H7 (cell line): Measurements from ENCODE around the gene PPIE. TPM values are rescaled to one million over a fixed set of nuclear protein-coding genes. Genes with fewer than 3 reads are reported as not detected.
"Not testable (repeated sequence)": the region's sequence is repeated elsewhere in the genome, so short reads cannot be mapped to it uniquely, and the experiment has no call there.

ENCODE experiments used
- DNase-seq: peaks from one replicate; pipeline ENCODE4 v3.0.0; 2012
- H3K27me3 ChIP-seq: 2 replicates; pipeline ENCODE4 v1.6.0; 2011; ENCODE audit warnings: mild to moderate bottlenecking, low read length; ENCODE audit not compliant: control insufficient read depth, insufficient read depth
- H3K36me3 ChIP-seq: replicated peaks from 2 replicates; pipeline ENCODE4 v1.5.1; 2011; ENCODE audit warnings: low read length; ENCODE audit not compliant: control insufficient read depth, insufficient read depth
- H3K4me3 ChIP-seq: 2 replicates; pipeline ENCODE4 v1.5.1; 2011; ENCODE audit warnings: low read depth, mild to moderate bottlenecking, control low read depth, low read length, moderate library complexity; ENCODE audit not compliant: insufficient read depth
- total RNA-seq: library from RNA; depleted of rRNA; stranded (reverse); fragments of >200 nt; shearing (Covaris generic); gene quantifications from 2 replicates; pipeline ENCODE4 v1.2.3, GENCODE V29; 2014

PPIE gene
- total RNA-seq, 1 experiment from 2014 or later: 63.1 TPM

DNA sequence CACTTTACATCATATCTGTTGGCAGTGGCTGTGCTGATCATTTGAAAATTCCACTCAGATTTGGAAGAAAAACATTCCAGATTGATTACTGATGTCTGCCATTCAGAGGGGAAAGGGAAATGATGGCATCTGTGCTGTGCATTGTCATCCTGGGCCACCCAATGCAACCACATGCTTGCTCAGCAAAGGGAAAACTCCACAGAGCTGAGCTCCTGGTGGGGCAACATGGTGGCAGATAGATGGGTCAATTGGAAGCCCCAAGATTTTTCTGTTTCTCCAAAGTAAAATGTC, 20.7 kb downstream of the PPIE start:
- Histone ChIP-seq H3K4me3 (no peak overlapping the region), H3K27me3 (no peaks in the 10 kb centered on the region), H3K36me3 (no peaks in the 10 kb centered on the region)
- DNase-seq: no peak

DNA sequence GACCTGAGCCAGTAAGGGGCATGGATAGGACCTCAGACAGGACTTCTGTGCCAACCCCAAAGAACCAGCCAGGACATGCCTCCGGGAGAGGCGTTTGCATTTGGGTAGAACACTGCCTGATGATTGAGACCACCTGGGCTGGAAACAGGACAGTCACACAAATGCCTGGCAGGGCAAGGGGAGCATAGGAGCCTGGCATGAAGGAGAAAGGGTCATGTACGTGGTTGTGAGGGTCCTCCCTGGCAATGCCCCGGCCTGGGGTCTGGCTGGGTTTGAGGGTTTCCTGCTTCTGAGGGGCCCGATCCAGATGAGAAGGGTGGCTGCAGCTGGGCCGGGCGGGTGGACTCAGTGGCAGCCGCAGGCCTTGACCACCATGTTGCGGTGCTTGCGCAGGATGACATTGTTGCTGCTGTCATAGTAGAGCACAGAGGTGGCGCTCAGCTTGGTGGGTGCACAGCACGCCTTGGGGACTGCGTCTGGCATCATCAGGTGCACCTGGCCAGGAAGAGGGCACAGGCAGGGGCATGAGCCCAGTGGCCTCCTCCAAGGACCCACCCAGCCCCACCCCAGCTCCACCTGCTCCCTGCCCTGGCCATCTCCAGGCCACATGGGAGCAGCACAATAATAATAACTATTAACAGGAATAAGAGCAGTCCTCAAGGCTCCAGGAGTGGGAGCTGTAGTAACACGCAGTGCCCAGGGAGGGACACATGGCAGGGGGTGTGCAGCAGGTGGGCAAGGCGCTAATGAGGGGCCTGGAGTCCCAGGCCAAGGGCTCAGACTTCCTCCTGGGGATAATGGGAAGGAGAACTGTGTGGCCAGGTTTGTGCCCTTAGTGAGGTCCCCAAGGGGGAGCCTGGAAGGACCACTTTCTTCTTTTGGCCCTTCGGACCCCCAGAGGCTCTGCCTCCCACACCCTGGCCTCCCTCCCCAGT, 21.7 kb downstream of the PPIE start:
- Histone ChIP-seq H3K27me3 (no peaks in the 10 kb centered on the region), H3K4me3 (no peak overlapping the region), H3K36me3 (no peaks in the 10 kb centered on the region)
- DNase-seq: no peak

DNA sequence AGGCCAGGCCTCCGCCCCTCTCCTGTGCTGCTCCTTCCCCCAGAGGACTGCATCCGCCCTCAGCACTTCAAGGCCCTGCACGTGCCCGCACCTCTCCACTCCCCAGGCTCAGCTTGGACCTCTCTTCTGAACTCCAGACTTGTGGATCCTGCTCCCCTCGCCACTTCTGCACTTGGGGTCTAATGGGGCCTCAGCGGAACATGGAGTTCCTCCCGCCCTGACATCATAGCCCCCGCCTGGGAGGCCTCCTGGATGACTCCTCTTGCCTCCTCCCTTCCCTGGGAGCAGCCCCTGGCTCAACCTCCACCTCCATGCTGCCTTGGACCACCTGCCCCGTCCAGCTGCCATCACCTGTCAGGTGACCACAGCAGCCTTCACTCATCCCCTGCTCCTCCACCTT, 22.3 kb downstream of the PPIE start:
- no peaks in the 10 kb centered on the region for H3K36me3 ChIP-seq

DNA sequence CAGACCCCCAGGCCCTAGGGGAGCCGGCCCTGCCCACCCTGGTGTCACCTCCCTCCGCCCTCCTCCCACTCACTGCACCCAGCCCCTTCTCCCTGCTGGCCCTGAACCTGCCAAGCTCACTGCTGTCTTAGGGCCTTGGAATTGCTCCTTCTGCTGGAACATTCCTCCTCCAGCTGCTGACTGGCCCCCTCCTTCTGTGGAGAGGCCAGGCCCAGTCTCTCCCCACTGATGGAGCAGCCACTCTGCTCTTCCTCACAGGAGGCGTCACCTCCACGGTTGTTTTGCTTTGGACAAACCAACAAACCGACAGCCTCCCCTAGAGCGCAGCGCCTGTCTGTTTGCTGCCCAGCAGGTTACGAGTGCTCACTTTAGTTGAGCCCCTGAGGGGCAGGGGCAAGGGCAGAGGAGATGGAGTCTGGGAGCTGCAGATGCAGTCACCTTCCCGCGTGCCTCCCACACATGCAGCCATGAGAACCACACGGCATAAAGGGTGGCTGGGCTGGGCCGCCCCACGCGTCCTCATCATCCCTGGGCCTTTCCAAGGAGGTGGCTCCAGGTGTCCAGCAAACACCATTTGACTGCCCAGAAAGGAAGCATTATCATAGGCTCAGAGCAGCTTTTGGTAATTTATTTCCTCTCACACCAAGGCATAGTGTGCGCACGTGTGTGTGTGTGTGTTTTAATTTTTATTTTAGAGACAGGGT, 23.0 kb downstream of the PPIE start:
- no peak for DNase-seq
- no peaks in the 10 kb centered on the region for H3K27me3 ChIP-seq
- no peaks in the 10 kb centered on the region for H3K36me3 ChIP-seq
- no peak overlapping the region for H3K4me3 ChIP-seq

More for the DNA sequence above, 22.3 kb downstream of the PPIE start:
- DNase-seq: no peak
- Histone ChIP-seq H3K4me3 (no peak overlapping the region), H3K27me3 (no peaks in the 10 kb centered on the region)

DNA sequence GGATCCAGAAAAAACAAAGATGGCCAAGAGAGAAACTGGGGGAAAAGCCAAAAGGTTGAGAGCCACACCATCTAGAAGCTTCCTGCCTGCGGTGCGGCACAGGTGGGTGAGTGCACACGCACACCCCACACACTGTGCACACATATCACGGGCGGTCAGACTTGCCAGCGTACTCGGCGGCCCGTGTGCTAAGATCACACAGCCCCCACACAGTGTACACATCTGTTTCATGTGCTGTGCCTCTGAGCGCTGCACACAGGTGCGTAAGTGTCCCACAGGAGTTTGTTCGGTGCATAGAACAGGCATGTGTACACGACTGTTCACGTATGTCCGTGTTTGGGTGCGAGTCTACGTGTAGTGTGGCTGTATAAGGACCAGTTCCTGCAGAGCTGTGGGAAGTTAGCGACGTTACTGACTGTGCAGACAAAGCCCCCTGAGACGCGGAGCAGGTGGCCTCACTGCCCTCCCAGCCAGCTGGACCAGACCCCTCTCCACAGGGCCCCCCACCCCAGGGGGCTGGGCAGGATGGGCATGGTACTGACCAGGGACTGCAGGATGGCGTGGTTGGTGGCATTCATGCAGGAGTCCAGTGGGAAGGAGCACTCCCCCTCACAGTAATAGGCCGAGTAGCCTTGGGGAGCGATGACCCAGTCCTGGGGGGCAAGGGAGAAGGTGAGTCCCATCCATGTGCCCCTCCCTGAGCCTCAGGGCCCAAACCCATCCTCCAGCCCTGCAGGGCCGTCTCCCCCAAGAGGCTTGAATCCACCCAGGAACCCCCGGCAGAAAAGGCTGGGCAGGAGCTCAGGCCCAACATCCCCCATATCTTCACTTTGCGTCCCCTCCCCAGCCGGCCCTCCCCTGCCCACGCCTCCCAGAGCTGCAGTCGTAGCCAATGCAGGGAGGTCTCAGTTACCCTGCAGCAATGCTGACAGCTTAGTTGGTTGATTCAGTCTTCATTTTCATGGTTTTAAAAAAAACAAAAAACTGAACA, 24.2 kb downstream of the PPIE start:
- H3K36me3 ChIP-seq: no peaks in the 10 kb centered on the region
- H3K27me3 ChIP-seq: no peaks in the 10 kb centered on the region
- DNase-seq: no peak
- H3K4me3 ChIP-seq: no peak overlapping the region

DNA sequence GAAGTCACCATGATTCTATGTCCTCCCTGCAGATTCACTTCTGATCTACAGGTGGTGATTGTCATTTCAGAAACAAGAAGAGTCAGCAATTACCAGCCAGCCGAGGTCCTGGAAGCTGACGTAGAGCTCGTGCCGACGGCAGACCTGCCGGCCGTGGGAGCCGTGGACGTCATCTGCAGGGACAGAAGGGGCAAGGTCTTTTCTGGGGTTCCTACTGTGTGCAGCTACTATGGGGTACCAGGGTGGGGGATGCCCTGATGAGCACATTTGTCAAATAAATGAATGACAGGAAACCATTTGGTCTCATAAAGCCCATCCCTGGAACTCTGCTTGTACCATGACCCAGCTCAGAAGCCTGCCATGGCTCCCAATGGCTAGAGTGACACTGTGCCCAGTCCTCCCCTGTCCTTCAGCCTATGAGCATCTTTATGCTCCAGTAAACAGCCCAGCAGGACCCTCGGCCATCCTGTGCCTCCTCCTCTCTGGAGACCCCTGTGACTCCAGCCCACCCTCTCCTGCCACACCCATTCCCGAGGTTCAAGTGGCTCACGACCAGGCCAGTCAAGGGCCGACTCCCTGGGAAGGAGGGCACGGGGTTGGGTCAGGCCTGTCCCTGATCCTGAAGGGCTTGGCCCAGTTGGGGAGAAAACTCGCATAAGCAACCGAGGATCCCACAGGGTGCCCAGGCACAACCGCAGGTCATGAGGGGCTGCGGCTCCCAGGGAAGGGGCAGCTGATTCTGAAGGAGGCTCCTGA, 25.1 kb downstream of the PPIE start:
- not testable (repeated sequence) for DNase-seq, H3K36me3 ChIP-seq, H3K4me3 ChIP-seq, H3K27me3 ChIP-seq

DNA sequence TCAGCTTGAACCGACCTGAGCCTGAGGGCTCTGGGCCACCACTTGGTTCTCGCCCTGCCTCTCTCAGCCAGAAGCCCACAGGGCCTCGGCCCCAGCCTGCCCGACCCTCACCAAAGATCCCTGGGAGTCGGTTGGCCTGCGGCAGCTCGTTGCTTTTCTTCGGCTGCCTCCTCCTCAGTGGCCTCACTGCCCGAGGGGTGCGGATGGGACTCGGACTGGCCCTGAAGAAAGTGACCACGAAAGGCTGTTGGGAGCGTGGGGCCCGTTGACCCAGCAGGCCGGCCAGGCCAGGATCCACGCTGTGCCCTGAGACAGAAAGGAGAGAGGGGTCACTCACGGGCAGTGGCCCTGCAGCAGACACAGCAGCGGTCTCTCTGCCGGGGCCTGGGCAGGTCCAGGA, 25.8 kb downstream of the PPIE start:
- H3K27me3 ChIP-seq, H3K4me3 ChIP-seq, H3K36me3 ChIP-seq, DNase-seq: not testable (repeated sequence)

DNA sequence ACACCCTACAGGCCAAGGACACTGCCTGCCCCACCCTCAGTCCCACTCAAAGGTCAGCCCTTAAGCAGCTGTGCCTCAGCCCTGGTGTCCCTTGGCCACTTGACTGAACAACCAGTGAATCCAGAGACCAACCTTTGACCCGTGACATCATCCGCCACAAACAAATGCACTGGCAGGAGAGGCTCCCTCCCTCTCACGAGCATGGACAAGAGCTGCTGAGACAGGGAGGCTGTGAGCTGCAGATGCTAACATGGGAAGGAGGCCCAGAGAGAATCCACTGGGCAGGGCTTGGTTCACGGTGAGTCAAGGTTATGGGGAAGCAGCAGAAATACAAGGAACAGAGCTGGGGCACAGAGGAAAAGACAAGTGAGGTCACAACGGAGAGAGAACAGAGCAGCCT, 27.8 kb downstream of the PPIE start:
- not testable (repeated sequence) for H3K4me3 ChIP-seq, DNase-seq, H3K27me3 ChIP-seq, H3K36me3 ChIP-seq

DNA sequence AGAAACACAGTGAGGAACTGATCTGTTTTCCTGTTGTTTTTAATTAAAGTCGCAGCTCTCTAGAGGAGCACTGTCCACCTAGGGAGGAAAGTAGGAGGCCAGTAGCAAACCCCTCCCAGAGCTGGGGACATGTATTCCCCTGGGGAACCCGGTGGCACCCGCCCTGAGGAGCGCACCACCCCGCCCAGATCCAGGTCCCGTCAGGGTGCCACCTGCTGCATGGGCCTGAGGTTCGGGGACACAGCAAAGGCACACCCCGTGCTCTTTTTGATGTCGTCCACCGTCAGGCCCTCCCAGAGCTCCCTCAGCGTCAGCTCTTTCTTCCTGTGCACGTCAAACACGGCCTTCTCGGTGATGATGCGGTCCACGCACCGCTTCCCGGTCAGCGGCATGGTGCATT, 30.8 kb downstream of the PPIE start:
- not testable (repeated sequence) for H3K27me3 ChIP-seq, H3K36me3 ChIP-seq, DNase-seq

DNA sequence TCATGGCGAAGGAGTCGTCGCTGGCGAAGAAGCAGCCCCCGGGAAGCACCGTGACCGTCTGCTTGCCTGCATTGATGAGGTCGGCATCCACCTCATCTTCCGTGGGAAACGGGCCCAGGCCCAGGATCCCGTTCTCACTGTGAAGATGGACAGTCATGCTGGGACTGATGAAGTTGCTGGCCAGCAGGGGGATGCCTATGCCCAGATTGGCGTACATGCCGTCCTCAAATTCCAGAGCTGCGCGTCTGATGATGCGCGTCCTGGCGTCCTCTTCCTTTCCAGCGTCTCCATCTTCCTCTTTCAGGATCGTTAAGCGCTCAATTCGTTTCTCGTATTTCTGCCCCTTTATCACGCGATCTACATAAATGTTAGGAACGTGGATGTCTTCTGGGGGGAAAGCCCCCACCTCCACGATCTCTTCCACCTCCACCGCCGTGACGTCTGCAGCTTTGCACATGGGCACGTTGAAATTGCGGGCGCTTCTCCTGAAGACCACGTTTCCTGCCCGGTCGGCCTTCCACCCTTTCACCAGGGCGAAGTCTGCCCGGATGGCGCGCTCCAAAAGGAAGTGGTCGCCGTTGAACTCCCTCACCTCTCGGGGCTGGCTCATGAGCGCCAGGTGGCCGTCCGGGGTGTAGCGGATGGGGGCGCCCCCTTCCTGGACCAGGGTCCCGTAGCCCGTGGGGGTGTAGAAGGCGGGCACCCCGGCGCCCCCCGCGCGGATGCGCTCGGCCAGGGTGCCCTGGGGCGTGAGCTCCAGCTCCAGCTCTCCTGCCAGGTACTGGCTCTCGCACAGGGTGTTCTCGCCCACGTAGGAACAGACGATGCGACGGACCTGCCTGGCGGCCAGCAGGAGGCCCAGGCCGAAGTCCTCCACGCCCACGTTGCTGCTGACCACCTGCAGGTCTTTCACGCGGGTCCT, 31.7 kb downstream of the PPIE start:
- not testable (repeated sequence) for DNase-seq, H3K36me3 ChIP-seq, H3K27me3 ChIP-seq
- H3K4me3 ChIP-seq: peak overlapping the region; percentile 30; the same call in 1 of the 2 replicates

More for the DNA sequence above, 30.8 kb downstream of the PPIE start:
- not testable (repeated sequence) for H3K4me3 ChIP-seq

DNA sequence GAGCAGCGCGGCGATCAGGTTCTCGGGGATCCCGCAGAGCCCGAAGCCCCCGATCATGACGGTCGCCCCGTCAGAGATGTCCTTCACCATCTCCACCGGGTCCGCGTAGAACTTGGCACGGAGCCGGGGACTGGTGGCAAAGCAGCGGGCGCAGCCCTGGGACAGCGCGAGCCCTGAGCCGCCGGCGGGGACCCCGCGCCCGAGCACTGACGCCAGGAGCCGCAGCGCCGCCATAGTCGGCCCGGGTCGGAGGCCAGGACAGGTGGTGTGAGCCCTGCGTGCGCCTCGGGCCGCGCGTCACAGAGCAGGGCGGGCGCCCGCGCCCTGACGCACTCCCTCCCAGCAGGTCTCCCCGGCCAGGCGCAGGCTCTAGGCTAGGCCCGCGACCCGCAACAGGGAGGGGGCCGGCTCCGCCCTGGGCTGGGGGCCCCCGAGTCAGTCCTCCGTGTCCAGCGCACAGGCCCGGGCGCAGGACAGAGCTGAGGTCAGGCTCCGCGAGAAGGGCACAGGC, 32.4 kb downstream of the PPIE start, which contains the start of gene OXCT2:
Gene OXCT2 (minus strand): TSS at position 327 of the 511 bp plus-strand sequence. CDS start 93 bp downstream, at position 234.
- H3K27me3 ChIP-seq, H3K36me3 ChIP-seq, DNase-seq: not testable (repeated sequence)
- H3K4me3 ChIP-seq: peak within 1 kb of the TSS; percentile 30; the same call in 1 of the 2 replicates

DNA sequence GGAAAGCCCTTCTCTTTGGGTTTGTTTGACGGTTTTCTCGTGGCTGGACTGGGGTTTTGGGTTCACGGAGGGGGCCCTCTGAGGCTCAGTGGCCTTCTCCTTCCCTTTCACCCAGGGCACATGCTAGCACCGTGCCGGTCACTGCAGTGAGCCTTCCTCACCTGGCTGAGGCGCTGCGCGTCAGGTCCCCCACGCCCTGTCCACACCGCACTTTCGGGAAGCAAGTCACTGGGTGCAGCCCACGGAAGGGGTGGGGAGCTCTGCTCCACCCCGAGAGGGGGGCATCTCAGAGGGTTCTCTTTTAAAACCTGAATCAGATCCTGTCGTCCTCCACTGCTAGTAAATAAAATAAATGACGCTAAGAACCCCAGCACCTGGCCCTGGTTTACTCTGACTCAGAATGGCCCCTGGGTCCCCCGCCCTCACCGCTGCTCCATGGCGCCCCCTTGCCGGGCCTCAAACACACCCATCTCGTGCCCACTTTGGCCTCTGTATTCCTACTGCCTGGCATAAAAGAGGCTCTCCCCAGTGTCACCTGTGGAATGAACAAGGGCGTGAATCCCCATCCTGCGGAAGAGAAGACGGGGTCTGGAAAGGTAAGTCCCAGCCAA, 34.8 kb downstream of the PPIE start:
- not testable (repeated sequence) for H3K36me3 ChIP-seq, H3K27me3 ChIP-seq, H3K4me3 ChIP-seq, DNase-seq
